Neuronal stem cell (in vitro differentiated cells): ENCODE data around the gene SLC11A1.

Experiments used
- DNase-seq: peaks from one replicate; pipeline ENCODE4 v3.0.0-alpha.2; 2013; ENCODE audit warnings: low spot score
- H2AFZ ChIP-seq: one replicate; pipeline ENCODE4 v1.6.1; 2013; ENCODE audit warnings: mild to moderate bottlenecking, low read length, inconsistent platforms
- H2AK5ac ChIP-seq: 2 replicates; pipeline ENCODE4 v1.6.1; 2013; ENCODE audit warnings: low read depth, mild to moderate bottlenecking, inconsistent platforms, low read length, moderate library complexity, mixed read lengths
- H2BK120ac ChIP-seq: 2 replicates; pipeline ENCODE4 v1.6.1; 2013; ENCODE audit warnings: low read depth, mild to moderate bottlenecking, inconsistent platforms, low read length, moderate library complexity, mixed read lengths
- H2BK12ac ChIP-seq: one replicate; pipeline ENCODE4 v1.6.1; 2013; ENCODE audit warnings: low read length, inconsistent platforms
- H2BK15ac ChIP-seq: 2 replicates; pipeline ENCODE4 v1.6.1; 2013; ENCODE audit warnings: mild to moderate bottlenecking, low read length, inconsistent platforms, mixed read lengths
- H2BK5ac ChIP-seq: one replicate; pipeline ENCODE4 v1.6.1; 2013; ENCODE audit warnings: inconsistent platforms, mild to moderate bottlenecking, low read length, moderate library complexity
- H3K14ac ChIP-seq: one replicate; pipeline ENCODE4 v1.6.1; 2013; ENCODE audit warnings: low read length, inconsistent platforms
- H3K18ac ChIP-seq: 2 replicates; pipeline ENCODE4 v1.6.1; 2013; ENCODE audit warnings: low read length, inconsistent platforms
- H3K23ac ChIP-seq: 2 replicates; pipeline ENCODE4 v1.6.1; 2013; ENCODE audit warnings: low read depth, mild to moderate bottlenecking, mixed read lengths, low read length, inconsistent platforms; ENCODE audit not compliant: poor library complexity
- H3K27ac ChIP-seq: replicated peaks from 3 replicates; pipeline ENCODE4 v1.5.1; 2013; ENCODE audit warnings: low read length, inconsistent platforms
- H3K27me3 ChIP-seq, 3 experiments: 2 replicates each; pipeline ENCODE4 v1.6.1; 2013; ENCODE audit warnings: low read length in 3 of 3, mild to moderate bottlenecking in 2 of 3, inconsistent platforms in 1 of 3, low read depth in 1 of 3, mixed read lengths in 1 of 3, moderate library complexity in 1 of 3; ENCODE audit not compliant: control insufficient read depth in 3 of 3, insufficient read depth in 3 of 3
- H3K36me3 ChIP-seq, 2 donors: replicated peaks in 1 of 2; 2 replicates each; pipeline ENCODE4 v1.6.1; 2013; ENCODE audit warnings: low read length in 2 of 2; ENCODE audit not compliant: control insufficient read depth in 2 of 2, insufficient read depth in 2 of 2
- H3K4ac ChIP-seq: 2 replicates; pipeline ENCODE4 v1.6.1; 2013; ENCODE audit warnings: inconsistent platforms, mild to moderate bottlenecking, low read length, moderate library complexity
- H3K4me1 ChIP-seq, 2 donors: 1 replicate in 1 of 2; 2 replicates in 1 of 2; pipeline ENCODE4 v1.6.1; 2013; ENCODE audit warnings: low read length in 2 of 2, low read depth in 1 of 2; ENCODE audit not compliant: control insufficient read depth in 2 of 2, insufficient read depth in 1 of 2
- H3K4me2 ChIP-seq: one replicate; pipeline ENCODE4 v1.6.1; 2013; ENCODE audit warnings: mild to moderate bottlenecking, low read length, inconsistent platforms; ENCODE audit not compliant: insufficient read depth, poor library complexity, severe bottlenecking
- H3K4me3 ChIP-seq, 2 donors: 2 replicates each; pipeline ENCODE4 v1.5.1; 2013; ENCODE audit warnings: low read length in 2 of 2, mild to moderate bottlenecking in 2 of 2, inconsistent platforms in 1 of 2, moderate library complexity in 1 of 2
- H3K79me1 ChIP-seq: one replicate; pipeline ENCODE4 v1.6.1; 2013; ENCODE audit warnings: low read depth, mild to moderate bottlenecking, inconsistent platforms, low read length, moderate library complexity
- H3K9ac ChIP-seq: one replicate; pipeline ENCODE4 v1.6.1; 2013; ENCODE audit warnings: mild to moderate bottlenecking, low read depth, low read length, inconsistent platforms; ENCODE audit not compliant: poor library complexity
- H3K9me3 ChIP-seq, 2 donors: replicated peaks in 1 of 2; 2 replicates each; pipeline versions ENCODE3 to v1.6.1; 2013; ENCODE audit warnings: low read length in 2 of 2, mild to moderate bottlenecking in 2 of 2, inconsistent platforms in 1 of 2, low read depth in 1 of 2, mixed read lengths in 1 of 2, moderate library complexity in 1 of 2; ENCODE audit not compliant: control insufficient read depth in 2 of 2, insufficient read depth in 1 of 2
- H4K8ac ChIP-seq: one replicate; pipeline ENCODE4 v1.6.1; 2013; ENCODE audit warnings: low read depth, mild to moderate bottlenecking, inconsistent platforms, low read length, moderate library complexity
- H4K91ac ChIP-seq: one replicate; pipeline ENCODE4 v1.6.1; 2013; ENCODE audit warnings: low read length, low read depth, mild to moderate bottlenecking, inconsistent platforms; ENCODE audit not compliant: poor library complexity
- WGBS, 2 donors: extraction: QIAGEN DNeasy Blood & Tissue Kit; methylation state at CpG; one replicate each; pipeline ENCODE4 v1.1.7; 2013; ENCODE audit warnings: missing lambda C conversion rate in 2 of 2, mixed read lengths in 1 of 2; ENCODE audit not compliant: insufficient read length in 2 of 2, insufficient replicate concordance in 1 of 2; ENCODE audit errors: extremely low coverage in 2 of 2; 5-methylcytosine and 5-hydroxymethylcytosine counted together

The SLC11A1 gene

GRCh38 chr2:218434456-218434855, 52.4 kb downstream of the SLC11A1 start:
- Histone ChIP-seq H3K9me3 (no peaks in the 10 kb centered on the region), H3K4me2 (no peak overlapping the region), H3K14ac (peak overlapping the region; percentile 14), H3K36me3 (no peaks in the 10 kb centered on the region), H2BK120ac (no peak overlapping the region), H4K8ac (no peak overlapping the region), H3K18ac (no peak overlapping the region), H4K91ac (no peak overlapping the region), H2AFZ (no peak overlapping the region), H3K4ac (no peak overlapping the region), H2BK15ac (no peak overlapping the region), H3K27ac (no peak overlapping the region), H3K27me3 (peaks cover 0 to 16% (median 0%) of the 10 kb centered on the region in 3 experiments), H2AK5ac (no peak overlapping the region), H3K9ac (no peak overlapping the region), H3K4me3 (no peak overlapping the region), H3K4me1 (peaks cover 0 to 7% of the 10 kb centered on the region in 2 donors), H3K79me1 (peaks cover 2% of the 10 kb centered on the region), H2BK5ac (no peak overlapping the region), H2BK12ac (no peak overlapping the region), H3K23ac (no peak overlapping the region)
- DNase-seq = no peak
- no CpG with 5 or more reads among the region's 9 CpGs for WGBS, 2 donors

GRCh38 chr2:218435003-218435982, 53.2 kb downstream of the SLC11A1 start:
- no peak overlapping the region for H3K14ac ChIP-seq
- no peaks in the 10 kb centered on the region for H3K79me1 ChIP-seq
- H3K9me3 ChIP-seq = no peaks in the 10 kb centered on the region
- H4K8ac ChIP-seq = no peak overlapping the region
- no peak overlapping the region for H3K4ac ChIP-seq
- no peak overlapping the region for H2BK15ac ChIP-seq
- H4K91ac ChIP-seq = no peak overlapping the region
- no CpG with 5 or more reads among the region's 11 CpGs for WGBS, 2 donors
- no peak overlapping the region for H2BK12ac ChIP-seq
- H3K9ac ChIP-seq = peak overlapping the region; percentile 0
- no peak overlapping the region for H2AK5ac ChIP-seq
- no peak overlapping the region for H2BK5ac ChIP-seq
- no peaks in the 10 kb centered on the region for H3K36me3 ChIP-seq
- no peak overlapping the region for H2BK120ac ChIP-seq
- H3K4me3 ChIP-seq = no peak overlapping the region
- H3K23ac ChIP-seq = no peak overlapping the region
- peaks cover 0 to 7% of the 10 kb centered on the region in 2 donors for H3K4me1 ChIP-seq
- no peak overlapping the region for H3K27ac ChIP-seq
- DNase-seq = no peak
- peaks cover 0 to 11% (median 0%) of the 10 kb centered on the region in 3 experiments for H3K27me3 ChIP-seq
- no peak overlapping the region for H3K18ac ChIP-seq
- H3K4me2 ChIP-seq = no peak overlapping the region
- H2AFZ ChIP-seq = no peak overlapping the region

- H3K9me3 ChIP-seq = no peaks in the 10 kb centered on the region
- H3K36me3 ChIP-seq = no peaks in the 10 kb centered on the region
- WGBS, 2 donors = no CpG with 5 or more reads among the region's 5 CpGs
- no peak overlapping the region for H2AFZ ChIP-seq
- no peak overlapping the region for H2BK12ac ChIP-seq
- H3K4ac ChIP-seq = no peak overlapping the region
- H4K91ac ChIP-seq = no peak overlapping the region
- H2AK5ac ChIP-seq = no peak overlapping the region
- H3K4me2 ChIP-seq = no peak overlapping the region
- H2BK120ac ChIP-seq = no peak overlapping the region
- H3K79me1 ChIP-seq = no peaks in the 10 kb centered on the region
- no peak overlapping the region for H3K9ac ChIP-seq
- H3K4me3 ChIP-seq = no peak overlapping the region
- no peak overlapping the region for H2BK5ac ChIP-seq
- peaks cover 0 to 3% (median 0%) of the 10 kb centered on the region in 3 experiments for H3K27me3 ChIP-seq
- H2BK15ac ChIP-seq = no peak overlapping the region
- no peak for DNase-seq
- H3K14ac ChIP-seq = no peak overlapping the region
- H3K4me1 ChIP-seq = peaks cover 0 to 7% of the 10 kb centered on the region in 2 donors
- no peak overlapping the region for H4K8ac ChIP-seq
- no peak overlapping the region for H3K27ac ChIP-seq
- H3K23ac ChIP-seq = no peak overlapping the region
- H3K18ac ChIP-seq = no peak overlapping the region
Observed at GRCh38 chr2:218436992-218437391, 54.9 kb downstream of the SLC11A1 start.

- H3K9me3 ChIP-seq = no peaks in the 10 kb centered on the region
- no peaks in the 10 kb centered on the region for H3K27me3 ChIP-seq
- H3K4me2 ChIP-seq = no peak overlapping the region
- no peak overlapping the region for H3K14ac ChIP-seq
- H2BK15ac ChIP-seq = no peak overlapping the region
- H3K23ac ChIP-seq = no peak overlapping the region
- H3K79me1 ChIP-seq = no peaks in the 10 kb centered on the region
- H2BK5ac ChIP-seq = no peak overlapping the region
- H3K4me3 ChIP-seq = no peak overlapping the region
- no peak overlapping the region for H3K18ac ChIP-seq
- no peaks in the 10 kb centered on the region for H3K36me3 ChIP-seq
- no peak overlapping the region for H4K8ac ChIP-seq
- peaks cover 0 to 7% of the 10 kb centered on the region in 2 donors for H3K4me1 ChIP-seq
- DNase-seq = no peak
- WGBS, 2 donors = no CpG with 5 or more reads among the region's 1 CpG
- no peak overlapping the region for H3K27ac ChIP-seq
- H2AFZ ChIP-seq = no peak overlapping the region
- no peak overlapping the region for H2AK5ac ChIP-seq
- no peak overlapping the region for H3K9ac ChIP-seq
- no peak overlapping the region for H4K91ac ChIP-seq
- H2BK120ac ChIP-seq = no peak overlapping the region
- H2BK12ac ChIP-seq = no peak overlapping the region
- no peak overlapping the region for H3K4ac ChIP-seq
Observed at GRCh38 chr2:218437969-218438368, 55.9 kb downstream of the SLC11A1 start.
